ENCODE data around the gene FAM53A. TPM values are rescaled to one million over a fixed set of nuclear protein-coding genes. Genes with fewer than 3 reads are reported as not detected.

The FAM53A gene
- total RNA-seq, 2 donors from 2014 or later: 0.66 to 2.3 TPM

GRCh38 chr4:1670279-1670678, 13.8 kb downstream of the FAM53A start:
- H3K27ac ChIP-seq: no peak overlapping the region
- H3K9me3 ChIP-seq: no peaks in the 10 kb centered on the region
- H3K36me3 ChIP-seq (replicated peaks in 1 of 2; ENCODE audit: insufficient read depth in 1 of 2, low read depth in 2 of 2): no peaks in the 10 kb centered on the region
- DNase-seq (no peak), ATAC-seq (no peak)
- no peak for TF ChIP-seq CTCF (IDR thresholded peaks at IDR 0.05)
- no peak for TF ChIP-seq POLR2A (IDR thresholded peaks at IDR 0.05)
- H3K4me1 ChIP-seq: no peaks in the 10 kb centered on the region
- 90 to 100% methylated on average over 2 to 10 of the region's 11 CpGs for WGBS, 2 donors
- intact Hi-C loops (cut with DNase I): no loop called here
- H3K4me3 ChIP-seq: no peak overlapping the region
- H3K27me3 ChIP-seq: no peaks in the 10 kb centered on the region

GRCh38 chr4:1669850-1670249, 14.3 kb downstream of the FAM53A start:
- Histone ChIP-seq H3K9me3 (no peaks in the 10 kb centered on the region), H3K27me3 (no peaks in the 10 kb centered on the region), H3K4me1 (no peaks in the 10 kb centered on the region), H3K4me3 (no peak overlapping the region), H3K36me3 (replicated peaks in 1 of 2; ENCODE audit: insufficient read depth in 1 of 2, low read depth in 2 of 2) (no peaks in the 10 kb centered on the region), H3K27ac (no peak overlapping the region)
- DNase-seq (no peak), ATAC-seq (no peak)
- intact Hi-C loops (cut with DNase I): no loop called here
- 89 to 93% methylated on average over 12 to 21 of the region's 21 CpGs for WGBS, 2 donors
- TF ChIP-seq POLR2A (IDR thresholded peaks at IDR 0.05): no peak
- TF ChIP-seq CTCF (IDR thresholded peaks at IDR 0.05): no peak

- intact Hi-C loops (cut with DNase I): no loop called here
- no peak for DNase-seq
- TF ChIP-seq CTCF (IDR thresholded peaks at IDR 0.05) (no peak), POLR2A (IDR thresholded peaks at IDR 0.05) (no peak)
- Histone ChIP-seq H3K27ac (no peak overlapping the region), H3K4me1 (no peaks in the 10 kb centered on the region), H3K36me3 (replicated peaks in 1 of 2; ENCODE audit: insufficient read depth in 1 of 2, low read depth in 2 of 2) (no peaks in the 10 kb centered on the region), H3K27me3 (no peaks in the 10 kb centered on the region), H3K4me3 (no peak overlapping the region), H3K9me3 (no peaks in the 10 kb centered on the region)
- WGBS, 2 donors: 85 to 91% methylated on average over 5 to 12 of the region's 12 CpGs
- ATAC-seq: no peak
These were observed 14.8 kb downstream of the FAM53A start for GRCh38 chr4:1669270-1669669.

GRCh38 chr4:1668488-1668840, 15.6 kb downstream of the FAM53A start:
- 77 to 100% methylated on average over 1 to 8 of the region's 8 CpGs for WGBS, 2 donors
- Histone ChIP-seq H3K9me3 (no peaks in the 10 kb centered on the region), H3K4me3 (no peak overlapping the region), H3K4me1 (no peaks in the 10 kb centered on the region), H3K36me3 (replicated peaks in 1 of 2; ENCODE audit: insufficient read depth in 1 of 2, low read depth in 2 of 2) (no peaks in the 10 kb centered on the region), H3K27ac (no peak overlapping the region), H3K27me3 (no peaks in the 10 kb centered on the region)
- no peak for TF ChIP-seq POLR2A (IDR thresholded peaks at IDR 0.05)
- TF ChIP-seq CTCF (IDR thresholded peaks at IDR 0.05): no peak
- intact Hi-C loops (cut with DNase I): no loop called here
- ATAC-seq (no peak), DNase-seq (no peak)

- Histone ChIP-seq H3K4me3 (no peak overlapping the region), H3K27me3 (no peaks in the 10 kb centered on the region), H3K9me3 (no peaks in the 10 kb centered on the region), H3K36me3 (replicated peaks in 1 of 2; ENCODE audit: insufficient read depth in 1 of 2, low read depth in 2 of 2) (no peaks in the 10 kb centered on the region), H3K4me1 (no peaks in the 10 kb centered on the region), H3K27ac (no peak overlapping the region)
- intact Hi-C loops (cut with DNase I): no loop called here
- DNase-seq (no peak), ATAC-seq (no peak)
- WGBS, 2 donors: 85 to 92% methylated on average over 14 to 15 of the region's 15 CpGs
- TF ChIP-seq CTCF (IDR thresholded peaks at IDR 0.05): no peak
- TF ChIP-seq POLR2A (IDR thresholded peaks at IDR 0.05): no peak
These were observed 16.8 kb downstream of the FAM53A start for GRCh38 chr4:1667273-1667672.
